Omental fat pad (tissue), 4 donors: ENCODE results near the gene RIMBP2. TPM values are rescaled to one million over a fixed set of nuclear protein-coding genes. Genes with fewer than 3 reads are reported as not detected.

ENCODE experiments used
- ATAC-seq: fragments of 150-250 bp; one replicate; pipeline ENCODE4 v1.9.1; 2016; ENCODE audit warnings: mild to moderate bottlenecking, moderate library complexity; ENCODE audit not compliant: low FRiP score
- DNase-seq: peaks from one replicate; pipeline ENCODE4 v3.0.0-alpha.2; 2019; ENCODE audit warnings: low spot score
- total RNA-seq, 4 donors: library from RNA; depleted of rRNA; stranded (reverse); fragments of >200 nt; gene quantifications; one replicate each; pipeline ENCODE4 v1.1.0, GENCODE V29; 2016
- TF ChIP-seq, protein P1 (sequence below), 3 donors: fragments of 450-650 bp; IDR thresholded peaks; one replicate each; pipeline ENCODE4 v1.5.1; 2016 to 2017; ENCODE audit warnings: antibody characterized with exemption in 3 of 3, mild to moderate bottlenecking in 3 of 3, moderate library complexity in 2 of 3

RIMBP2 gene
- total RNA-seq, 4 donors from 2014 or later = 0.36 to 3.2 (median 1.6) TPM; not detected in 1

DNA sequence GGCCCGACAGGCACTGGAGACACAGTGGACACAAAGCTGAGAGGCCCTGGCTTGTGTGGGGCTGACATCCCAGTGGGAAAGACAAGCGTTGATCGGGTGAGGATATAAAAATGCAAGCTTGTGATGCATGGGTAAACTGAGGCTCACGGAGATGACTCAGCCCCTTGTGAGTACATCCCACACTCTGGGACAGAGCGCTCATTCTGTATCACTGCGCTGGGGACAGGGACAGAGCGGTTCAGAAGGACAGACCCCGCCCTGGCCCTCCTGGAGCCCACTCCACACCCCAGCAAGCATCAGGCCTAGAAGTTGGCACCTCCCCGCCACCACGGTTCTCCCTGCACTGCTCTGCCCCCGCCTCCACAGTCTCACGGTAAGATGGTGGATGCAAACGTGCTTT lies 222.1 kb downstream of the RIMBP2 start:
- no peak for DNase-seq
- TF ChIP-seq, protein P1, sequence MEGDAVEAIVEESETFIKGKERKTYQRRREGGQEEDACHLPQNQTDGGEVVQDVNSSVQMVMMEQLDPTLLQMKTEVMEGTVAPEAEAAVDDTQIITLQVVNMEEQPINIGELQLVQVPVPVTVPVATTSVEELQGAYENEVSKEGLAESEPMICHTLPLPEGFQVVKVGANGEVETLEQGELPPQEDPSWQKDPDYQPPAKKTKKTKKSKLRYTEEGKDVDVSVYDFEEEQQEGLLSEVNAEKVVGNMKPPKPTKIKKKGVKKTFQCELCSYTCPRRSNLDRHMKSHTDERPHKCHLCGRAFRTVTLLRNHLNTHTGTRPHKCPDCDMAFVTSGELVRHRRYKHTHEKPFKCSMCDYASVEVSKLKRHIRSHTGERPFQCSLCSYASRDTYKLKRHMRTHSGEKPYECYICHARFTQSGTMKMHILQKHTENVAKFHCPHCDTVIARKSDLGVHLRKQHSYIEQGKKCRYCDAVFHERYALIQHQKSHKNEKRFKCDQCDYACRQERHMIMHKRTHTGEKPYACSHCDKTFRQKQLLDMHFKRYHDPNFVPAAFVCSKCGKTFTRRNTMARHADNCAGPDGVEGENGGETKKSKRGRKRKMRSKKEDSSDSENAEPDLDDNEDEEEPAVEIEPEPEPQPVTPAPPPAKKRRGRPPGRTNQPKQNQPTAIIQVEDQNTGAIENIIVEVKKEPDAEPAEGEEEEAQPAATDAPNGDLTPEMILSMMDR (IDR thresholded peaks at IDR 0.05) = no peak
- no peak for ATAC-seq

DNA sequence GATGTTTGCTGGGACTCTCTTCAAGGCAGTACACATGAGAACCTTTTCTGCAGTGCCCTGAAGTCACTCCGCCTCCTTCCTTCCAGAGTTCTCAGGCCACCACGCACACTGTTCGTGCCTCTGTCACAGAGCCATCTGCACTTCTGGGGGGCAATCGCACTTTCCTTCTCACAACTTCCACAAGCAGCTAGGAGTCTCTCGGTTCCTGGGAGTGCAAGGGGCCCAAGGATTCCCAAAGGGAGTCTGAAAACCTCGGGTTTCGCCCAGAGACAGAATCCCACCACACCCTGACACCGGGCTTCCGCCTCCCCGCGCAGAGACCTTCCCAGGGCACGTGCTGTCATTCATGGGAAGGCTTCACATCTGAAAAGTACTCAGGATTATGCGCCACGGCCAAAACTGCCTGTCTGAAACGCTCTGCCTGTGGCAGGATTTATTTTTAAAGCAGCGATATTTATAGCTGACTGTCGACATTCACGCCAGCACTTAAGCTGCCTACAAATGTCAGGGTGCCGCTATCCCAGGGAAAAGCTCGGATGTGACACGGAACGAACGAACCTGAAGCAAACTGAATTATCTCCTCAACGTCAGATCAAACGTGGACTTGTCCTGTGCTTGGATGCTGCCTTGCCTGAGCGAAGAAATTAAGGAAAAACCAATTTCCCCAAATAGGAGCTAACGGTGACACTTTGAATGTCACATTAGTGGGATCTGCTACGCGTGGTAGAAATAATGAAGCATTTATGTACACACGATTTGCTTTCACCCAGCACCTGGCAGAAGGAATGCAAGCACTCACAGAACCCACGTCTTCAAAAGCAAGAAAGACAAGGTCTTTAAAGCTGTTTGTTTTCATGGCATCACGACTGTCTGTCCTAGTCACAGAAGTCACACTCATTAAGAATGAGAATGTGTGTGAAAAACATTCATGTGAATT lies 224.4 kb downstream of the RIMBP2 start:
- TF ChIP-seq, protein P1 (IDR thresholded peaks at IDR 0.05) = no peak
- no peak for ATAC-seq
- DNase-seq = no peak

DNA sequence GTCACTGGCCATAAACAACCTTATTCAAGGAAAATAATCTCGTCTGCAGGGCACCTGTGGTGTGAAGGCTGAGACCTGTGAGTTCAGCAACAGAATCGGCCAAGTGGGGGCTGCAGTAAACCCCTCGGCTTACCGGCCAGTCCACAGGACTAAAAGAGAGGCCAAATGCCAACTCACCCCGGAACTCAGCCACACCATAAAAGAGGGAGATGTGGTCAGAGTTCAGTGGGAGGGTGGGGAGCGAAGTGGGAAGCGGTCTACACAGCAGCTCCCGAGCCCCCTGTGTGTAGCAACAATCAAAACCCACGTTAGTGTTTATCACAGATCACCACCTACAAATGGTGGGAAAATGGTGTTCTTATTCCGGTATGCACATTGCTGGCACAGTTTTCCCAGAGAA lies 225.4 kb downstream of the RIMBP2 start:
- ATAC-seq = no peak
- TF ChIP-seq, protein P1 (IDR thresholded peaks at IDR 0.05) = no peak
- DNase-seq = no peak

DNA sequence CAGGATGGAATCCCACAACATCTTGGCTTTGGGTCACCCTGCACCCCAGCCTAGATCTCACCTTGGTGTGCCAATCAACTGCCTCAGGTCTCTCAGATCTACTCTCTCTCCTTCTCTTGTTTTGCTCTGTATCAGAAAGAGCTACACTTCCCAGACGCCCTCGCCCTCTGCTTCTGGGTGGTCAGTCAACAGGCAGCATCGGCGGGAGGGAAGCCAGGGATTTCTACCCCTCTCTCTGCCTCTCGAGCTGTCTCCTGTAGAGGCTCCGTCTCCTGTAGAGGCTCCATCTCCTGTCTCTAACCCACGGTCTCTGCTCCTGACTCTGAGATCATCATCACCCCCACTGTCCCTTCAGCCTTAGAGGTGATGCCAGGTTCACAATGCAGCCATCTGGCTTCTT lies 226.8 kb downstream of the RIMBP2 start:
- TF ChIP-seq, protein P1 (IDR thresholded peaks at IDR 0.05) = no peak
- ATAC-seq (no peak), DNase-seq (no peak)

DNA sequence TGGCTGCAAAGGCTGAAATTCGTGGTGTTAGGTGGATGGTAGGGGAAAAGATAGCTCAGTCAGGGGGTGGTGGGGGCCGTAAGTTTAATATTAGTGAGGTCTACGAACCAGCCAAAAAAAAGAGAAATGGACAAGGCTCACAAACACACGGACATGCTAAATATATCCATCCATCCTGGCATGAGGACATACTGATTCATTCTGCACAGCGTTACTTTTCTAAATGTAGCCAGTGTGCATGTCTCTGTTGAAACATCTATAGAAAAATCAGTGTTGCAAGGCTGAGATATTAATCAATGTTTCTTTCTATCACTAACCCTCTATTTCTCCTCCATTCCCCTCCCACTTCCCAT lies 227.8 kb downstream of the RIMBP2 start:
- TF ChIP-seq, protein P1 (IDR thresholded peaks at IDR 0.05) = no peak
- ATAC-seq (no peak), DNase-seq (no peak)

DNA sequence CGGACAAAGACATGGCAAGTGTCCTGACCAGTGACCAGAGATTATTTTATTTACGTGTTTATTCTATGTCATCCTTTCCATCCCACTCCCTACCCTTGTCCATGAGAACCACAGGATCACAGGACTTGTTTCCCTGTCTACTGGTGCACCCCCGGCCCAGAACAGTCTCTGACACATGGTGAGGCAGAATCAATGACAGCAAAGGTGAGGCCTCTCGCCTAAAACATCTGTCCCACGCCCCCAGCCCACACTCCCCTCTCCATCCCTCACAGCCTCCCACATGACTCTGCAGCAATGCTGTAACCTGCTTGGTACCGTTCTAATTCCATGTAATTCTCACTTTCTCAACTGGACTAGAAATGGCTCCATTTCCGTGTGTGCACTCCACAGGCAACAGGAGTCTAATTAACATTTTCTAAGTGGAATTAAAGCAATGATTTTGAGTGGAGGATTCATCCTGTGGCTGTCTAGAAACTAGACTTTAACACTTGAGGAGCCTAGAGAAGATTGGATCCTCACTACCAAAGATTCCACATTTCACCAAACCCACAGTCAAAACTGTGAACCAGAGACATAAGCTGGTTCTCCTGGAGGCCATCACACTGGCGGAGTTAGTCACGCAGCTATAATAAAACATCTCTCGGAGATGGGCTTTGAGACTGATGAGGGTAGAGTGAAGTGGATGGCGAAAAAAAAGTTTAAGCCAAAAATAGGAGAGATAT lies 228.3 kb downstream of the RIMBP2 start:
- ATAC-seq = no peak
- no peak for DNase-seq
- TF ChIP-seq, protein P1 (IDR thresholded peaks at IDR 0.05) = no peak
